COLO829 (cell line): ENCODE data around the gene ART3.
"Not testable (repeated sequence)": the region's sequence is repeated elsewhere in the genome, so short reads cannot be mapped to it uniquely, and the experiment has no call there.

Experiments
- DNase-seq: peaks from one replicate; pipeline ENCODE4 v3.0.0; 2012; ENCODE audit warnings: low spot score

The ART3 gene

GRCh38 chr4:76074468-76074867 is at the start of gene ART3:
Gene ART3 (plus strand): TSS chr4:76074709. CDS start chr4:76075890, 1,181 bp downstream.
- no peak for DNase-seq

DNA sequence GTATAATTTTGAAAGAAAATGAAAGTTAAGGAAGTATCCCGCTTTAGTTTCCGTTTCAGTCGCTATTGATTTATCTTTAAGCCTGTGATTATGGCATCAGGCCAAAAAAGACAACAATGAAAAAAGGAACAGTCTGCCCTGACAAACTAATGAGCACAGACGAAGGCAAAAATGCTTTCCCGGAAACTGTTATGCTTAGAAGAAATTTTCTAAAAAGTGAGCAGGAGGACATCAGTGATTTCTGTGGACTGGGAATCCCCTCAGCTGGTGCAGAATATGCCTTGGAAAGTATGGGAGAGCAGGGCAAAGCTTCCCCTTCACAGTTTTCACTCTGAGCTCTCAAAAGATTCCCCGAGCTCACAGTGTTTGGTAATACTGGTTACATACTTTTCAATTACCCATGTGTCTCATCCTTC is 46.2 kb upstream of the ART3 start:
- no peak for DNase-seq

GRCh38 chr4:76029300-76029699 is 45.2 kb upstream of the ART3 start:
- no peak for DNase-seq

DNA sequence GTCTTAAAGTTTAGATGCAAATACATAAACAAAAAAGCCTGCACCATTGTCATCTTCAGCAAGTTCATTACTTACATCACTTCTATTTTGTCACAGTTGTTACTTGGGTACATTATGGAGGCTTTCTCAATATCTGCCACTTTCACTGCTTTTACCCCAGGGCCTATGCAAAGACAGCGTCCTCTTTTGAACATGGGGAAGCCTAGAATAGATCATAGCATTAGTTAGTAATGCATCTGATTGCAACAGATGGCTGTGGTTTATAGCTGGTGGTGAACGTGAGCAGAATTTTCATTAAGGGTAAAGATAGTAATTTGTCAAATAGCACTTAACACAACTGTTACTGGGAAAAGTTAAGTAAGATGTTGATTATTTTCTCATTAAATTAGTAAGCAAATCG is 39.4 kb upstream of the ART3 start:
- no peak for DNase-seq

DNA sequence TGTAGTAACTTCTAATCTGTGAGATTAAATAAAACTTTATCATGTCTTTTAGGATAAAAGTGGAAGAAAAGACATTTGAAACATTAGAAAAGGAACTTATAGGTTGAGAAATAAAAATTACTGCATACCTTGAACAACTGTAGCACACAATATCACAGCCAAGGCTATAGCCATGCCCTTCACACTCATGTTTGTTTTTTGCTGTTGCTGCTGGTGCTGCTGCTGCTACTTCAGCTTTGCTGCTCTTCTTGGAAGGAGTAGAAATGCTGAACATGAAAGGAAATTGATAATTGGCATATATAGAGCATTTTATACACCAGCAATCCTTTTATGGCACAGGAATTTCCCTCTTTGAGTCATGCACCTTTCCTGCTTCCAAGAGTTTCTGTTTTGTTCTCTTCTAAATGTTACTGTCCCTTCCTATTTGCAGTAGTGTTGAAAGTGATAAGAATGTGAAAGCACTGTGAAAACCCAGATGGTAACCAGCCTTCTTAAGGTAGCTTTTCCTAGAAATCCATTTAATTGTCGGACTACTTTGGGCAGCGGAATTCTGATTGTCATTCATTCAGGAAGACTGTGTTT is 38.6 kb upstream of the ART3 start, which contains the start of gene CXCL11:
CXCL11 (minus strand) TSS at position 272 of the 582 bp plus-strand sequence; CDS start at position 189, 83 bp downstream.
- DNase-seq: no peak

DNA sequence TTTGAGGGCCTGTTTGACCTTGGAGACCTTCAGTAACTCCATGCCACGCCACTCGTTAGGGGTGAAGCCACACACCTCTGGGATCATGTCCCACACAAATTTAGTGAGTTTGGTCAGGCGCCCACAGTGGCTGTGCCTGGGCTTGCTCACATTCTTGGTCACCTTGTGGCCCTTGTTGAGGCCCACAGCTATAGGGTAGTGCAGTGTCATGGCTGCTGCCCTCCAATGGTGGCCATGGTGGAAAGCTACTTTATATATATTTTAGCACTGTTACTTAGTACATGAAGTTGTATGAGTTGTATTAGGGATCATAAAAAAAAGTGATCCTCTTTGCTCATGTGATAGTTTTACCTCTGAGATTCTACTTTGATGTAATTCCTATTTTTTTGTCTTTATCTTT is 37.7 kb upstream of the ART3 start:
- DNase-seq: no peak

DNA sequence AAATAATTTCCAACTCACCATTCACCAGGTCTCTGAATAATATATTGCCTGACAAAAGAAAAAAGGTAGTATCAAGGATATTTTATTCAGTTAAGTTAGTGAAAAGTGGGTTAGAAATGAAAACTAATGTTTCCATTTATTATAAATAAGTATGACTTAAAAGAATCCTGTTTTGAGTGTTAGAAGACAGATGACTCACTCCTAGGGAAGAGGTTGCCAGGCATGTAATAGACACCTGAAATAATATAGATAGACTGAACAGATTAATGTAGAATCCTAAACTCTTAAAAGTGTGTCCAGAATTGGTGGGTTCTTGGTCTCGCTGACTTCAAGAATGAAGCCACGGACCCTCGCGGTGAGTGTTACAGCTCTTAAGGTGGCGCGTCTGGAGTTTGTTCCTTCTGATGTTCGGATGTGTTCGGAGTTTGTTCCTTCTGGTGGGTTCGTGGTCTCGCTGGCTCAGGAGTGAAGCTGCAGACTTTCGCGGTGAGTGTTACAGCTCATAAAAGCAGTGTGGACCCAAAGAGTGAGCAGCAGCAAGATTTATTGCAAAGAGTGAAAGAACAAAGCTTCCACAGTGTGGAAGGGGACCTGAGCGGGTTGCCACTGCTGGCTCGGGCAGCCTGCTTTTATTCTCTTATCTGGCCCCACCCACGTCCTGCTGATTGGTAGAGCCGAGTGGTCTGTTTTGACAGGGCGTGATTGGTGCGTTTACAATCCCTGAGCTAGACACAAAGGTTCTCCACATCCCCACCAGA is 32.1 kb upstream of the ART3 start:
- not testable (repeated sequence) for DNase-seq

DNA sequence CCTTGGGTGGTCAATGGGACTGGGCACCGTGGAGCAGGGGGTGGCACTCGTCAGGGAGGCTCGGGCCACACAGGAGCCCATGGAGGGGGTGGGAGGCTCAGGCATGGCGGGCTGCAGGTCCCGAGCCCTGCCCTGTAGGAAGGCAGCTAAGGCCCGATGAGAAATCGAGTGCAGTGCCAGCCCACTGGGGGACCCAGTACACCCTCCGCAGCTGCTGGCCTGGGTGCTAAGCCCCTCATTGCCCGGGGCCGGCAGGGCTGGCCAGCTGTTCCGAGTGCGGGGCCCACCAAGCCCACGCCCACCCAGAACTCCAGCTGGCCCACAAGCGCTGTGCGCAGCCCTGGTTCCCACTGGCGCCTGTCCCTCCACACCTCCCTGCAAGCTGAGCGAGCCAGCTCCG is 31.2 kb upstream of the ART3 start:
- DNase-seq: not testable (repeated sequence)

- not testable (repeated sequence) for DNase-seq
Observed at GRCh38 chr4:76044686-76045085, 29.8 kb upstream of the ART3 start.

GRCh38 chr4:76049860-76050416 is 24.6 kb upstream of the ART3 start:
- not testable (repeated sequence) for DNase-seq

GRCh38 chr4:76050560-76051050 is 23.9 kb upstream of the ART3 start:
- not testable (repeated sequence) for DNase-seq

- peak; percentile 95 for DNase-seq
Observed at GRCh38 chr4:76053730-76054129, 20.8 kb upstream of the ART3 start.

GRCh38 chr4:76055016-76055415 is 19.5 kb upstream of the ART3 start:
- no peak for DNase-seq

GRCh38 chr4:76055421-76055820 is 19.1 kb upstream of the ART3 start:
- DNase-seq: no peak

- no peak for DNase-seq
Observed at GRCh38 chr4:76058302-76058701, 16.2 kb upstream of the ART3 start.

GRCh38 chr4:76058888-76059426 is 15.6 kb upstream of the ART3 start:
- DNase-seq: no peak

- DNase-seq: peak; percentile 56
Observed at GRCh38 chr4:76059750-76060149, 14.8 kb upstream of the ART3 start.

- no peak for DNase-seq
Observed at GRCh38 chr4:76060506-76060905, 14.0 kb upstream of the ART3 start.

- peak; percentile 64 for DNase-seq
Observed at GRCh38 chr4:76061421-76061820, 13.1 kb upstream of the ART3 start.

GRCh38 chr4:76061982-76062381 is 12.5 kb upstream of the ART3 start:
- DNase-seq: no peak

GRCh38 chr4:76066546-76066945 is 8.0 kb upstream of the ART3 start:
- no peak for DNase-seq

DNA sequence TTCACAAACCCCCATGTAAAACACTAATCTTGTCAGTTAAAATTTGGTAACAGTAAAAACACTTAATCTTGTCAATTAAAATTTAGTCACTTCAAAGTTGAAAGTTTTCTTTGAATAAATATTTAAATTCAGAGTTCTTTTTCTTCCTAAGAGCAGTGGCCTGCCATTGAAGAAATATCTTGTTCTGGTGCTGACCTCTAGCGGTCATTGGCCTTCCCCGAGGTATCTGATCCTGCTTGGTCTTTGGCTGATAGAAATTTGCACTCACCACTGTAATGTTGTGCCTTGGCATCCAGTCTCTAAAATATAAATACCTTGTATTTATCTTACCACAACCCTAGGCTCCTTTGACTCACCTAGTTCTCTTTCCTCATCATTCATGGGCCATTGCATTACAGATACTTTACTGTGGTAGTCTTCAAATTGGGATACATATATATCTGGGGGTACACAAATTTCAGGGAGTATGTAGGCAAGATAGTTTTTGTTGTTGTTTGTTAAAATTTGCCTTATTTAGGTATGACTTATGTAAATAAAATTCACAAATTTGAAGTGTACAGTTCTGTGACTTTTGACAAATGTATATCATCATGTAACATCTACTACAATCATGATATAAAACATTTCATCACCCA is 6.7 kb upstream of the ART3 start:
- peak; percentile 83 for DNase-seq
